ENCODE data around the gene GRK2. TPM values are rescaled to one million over a fixed set of nuclear protein-coding genes. Genes with fewer than 3 reads are reported as not detected.
A peak's percentile ranks its signal among the peaks of the same experiment; 100 is the strongest.

GRK2 gene
- total RNA-seq, 1 experiment from 2014 or later: 48.1 TPM

DNA sequence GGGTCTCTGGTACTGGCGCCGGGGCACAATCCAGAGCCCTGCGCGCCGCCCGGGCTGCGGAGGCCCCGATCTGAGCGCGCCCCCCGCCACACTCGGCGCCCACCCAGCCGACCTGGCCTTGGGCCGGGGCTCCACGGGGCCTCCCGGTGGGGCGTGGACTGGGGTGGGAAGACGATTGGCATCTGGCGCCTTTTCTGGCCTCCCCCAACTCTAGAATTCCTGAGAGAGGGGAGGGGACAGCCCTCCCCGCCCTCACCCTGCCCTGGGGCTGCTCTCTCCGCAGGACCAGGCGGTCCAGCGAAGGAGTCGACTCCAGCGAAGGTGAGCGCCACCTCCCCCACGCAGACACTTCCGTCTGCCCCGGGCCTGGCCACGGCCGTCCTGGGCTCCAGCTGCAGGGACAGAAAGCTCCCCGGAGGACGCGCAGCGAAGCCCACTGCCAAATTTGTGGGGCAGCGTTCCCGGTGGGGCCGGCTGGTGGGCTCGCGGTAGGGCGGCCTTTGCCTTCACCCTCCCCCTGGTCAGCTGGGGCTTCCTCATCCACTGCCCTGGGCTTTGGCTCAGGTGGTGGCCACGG is 37.6 kb downstream of the GRK2 start:
- no peak for DNase-seq (ENCODE audit: unreplicated experiment)
- H3K9me3 Mint-ChIP-seq (ENCODE audit: unreplicated experiment): no peaks in the 10 kb centered on the region
- BruUV-seq (replicated peaks): TSS peak; percentile 16
- H3K27me3 Mint-ChIP-seq (ENCODE audit: insufficient read depth, unreplicated experiment): no peaks in the 10 kb centered on the region
- H3K4me3 Mint-ChIP-seq (ENCODE audit: unreplicated experiment): peak overlapping the region; percentile 70
- H3K27ac Mint-ChIP-seq (ENCODE audit: low read depth, unreplicated experiment): no peak overlapping the region
- ChIA-PET CTCF (interaction anchor here (0.8 to 1.8 kb wide), 6 partner anchors 9 to 42 kb away, joined by 3 to 8 read pairs (median 4); partner anchors contain the start of gene GRK2), POLR2A (interaction anchor here (0.6 to 5.7 kb wide), 13 partner anchors 11 to 743 kb away, joined by 3 to 107 read pairs (median 9); partner anchors contain the start of genes ANKRD13D, GRK2 and RHOD)
- H3K4me1 Mint-ChIP-seq (ENCODE audit: insufficient read depth, unreplicated experiment): peaks cover 11% of the 10 kb centered on the region
- H3K36me3 Mint-ChIP-seq (ENCODE audit: insufficient read depth, unreplicated experiment): peaks cover 29% of the 10 kb centered on the region
- TF ChIP-seq, protein P1, sequence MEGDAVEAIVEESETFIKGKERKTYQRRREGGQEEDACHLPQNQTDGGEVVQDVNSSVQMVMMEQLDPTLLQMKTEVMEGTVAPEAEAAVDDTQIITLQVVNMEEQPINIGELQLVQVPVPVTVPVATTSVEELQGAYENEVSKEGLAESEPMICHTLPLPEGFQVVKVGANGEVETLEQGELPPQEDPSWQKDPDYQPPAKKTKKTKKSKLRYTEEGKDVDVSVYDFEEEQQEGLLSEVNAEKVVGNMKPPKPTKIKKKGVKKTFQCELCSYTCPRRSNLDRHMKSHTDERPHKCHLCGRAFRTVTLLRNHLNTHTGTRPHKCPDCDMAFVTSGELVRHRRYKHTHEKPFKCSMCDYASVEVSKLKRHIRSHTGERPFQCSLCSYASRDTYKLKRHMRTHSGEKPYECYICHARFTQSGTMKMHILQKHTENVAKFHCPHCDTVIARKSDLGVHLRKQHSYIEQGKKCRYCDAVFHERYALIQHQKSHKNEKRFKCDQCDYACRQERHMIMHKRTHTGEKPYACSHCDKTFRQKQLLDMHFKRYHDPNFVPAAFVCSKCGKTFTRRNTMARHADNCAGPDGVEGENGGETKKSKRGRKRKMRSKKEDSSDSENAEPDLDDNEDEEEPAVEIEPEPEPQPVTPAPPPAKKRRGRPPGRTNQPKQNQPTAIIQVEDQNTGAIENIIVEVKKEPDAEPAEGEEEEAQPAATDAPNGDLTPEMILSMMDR (IDR thresholded peaks at IDR 0.05; ENCODE audit: unreplicated experiment): no peak
- intact Hi-C loops (cut with micrococcal nuclease): loop anchor here (2.0 kb wide), 1 partner anchor 13 kb away; no protein-coding TSS in a partner anchor

DNA sequence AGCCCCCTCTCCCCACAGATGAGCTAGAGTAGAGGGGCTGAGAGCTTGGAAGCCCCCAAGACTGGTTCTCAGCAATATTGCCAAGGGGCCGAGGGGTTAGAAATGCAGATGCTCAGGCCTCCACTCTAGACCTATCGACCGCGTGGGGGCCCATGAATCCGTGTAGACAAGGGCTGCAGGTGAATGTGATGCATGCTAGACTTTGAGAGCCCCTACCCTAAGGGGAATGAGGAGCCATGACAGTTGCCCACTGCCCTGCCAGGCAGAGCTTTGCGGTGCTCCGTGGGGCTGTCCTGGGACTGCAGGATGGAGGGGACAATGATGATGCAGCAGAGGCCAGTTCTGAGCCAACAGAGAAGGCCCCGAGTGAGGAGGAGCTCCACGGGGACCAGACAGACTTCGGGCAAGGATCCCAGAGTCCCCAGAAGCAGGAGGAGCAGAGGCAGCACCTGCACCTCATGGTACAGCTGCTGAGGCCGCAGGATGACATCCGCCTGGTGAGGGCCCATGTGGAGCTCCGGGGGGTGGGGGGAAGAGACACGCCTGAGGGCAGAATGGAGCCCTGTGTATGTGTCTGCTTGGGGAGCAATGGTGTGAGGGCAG is 38.3 kb downstream of the GRK2 start:
- H3K27me3 Mint-ChIP-seq (ENCODE audit: insufficient read depth, unreplicated experiment): no peaks in the 10 kb centered on the region
- no peak overlapping the region for H3K27ac Mint-ChIP-seq (ENCODE audit: low read depth, unreplicated experiment)
- H3K36me3 Mint-ChIP-seq (ENCODE audit: insufficient read depth, unreplicated experiment): peaks cover 31% of the 10 kb centered on the region
- no peaks in the 10 kb centered on the region for H3K9me3 Mint-ChIP-seq (ENCODE audit: unreplicated experiment)
- CTCF ChIA-PET: interaction anchor here (0.7 to 1.5 kb wide), 5 partner anchors 9 to 38 kb away, joined by 3 to 8 read pairs (median 3); partner anchors contain the start of genes ANKRD13D and GRK2
- H3K4me3 Mint-ChIP-seq (ENCODE audit: unreplicated experiment): peak overlapping the region; percentile 70
- no TSS peak for BruUV-seq (replicated peaks)
- intact Hi-C loops (cut with micrococcal nuclease): no loop called here
- TF ChIP-seq, protein P1 (IDR thresholded peaks at IDR 0.05; ENCODE audit: unreplicated experiment): no peak
- no peak for DNase-seq (ENCODE audit: unreplicated experiment)
- H3K4me1 Mint-ChIP-seq (ENCODE audit: insufficient read depth, unreplicated experiment): peaks cover 11% of the 10 kb centered on the region
- POLR2A ChIA-PET: interaction anchor here (0.6 to 5.7 kb wide), 5 partner anchors 12 to 232 kb away, joined by 3 to 107 read pairs (median 36); partner anchors contain the start of gene ANKRD13D

DNA sequence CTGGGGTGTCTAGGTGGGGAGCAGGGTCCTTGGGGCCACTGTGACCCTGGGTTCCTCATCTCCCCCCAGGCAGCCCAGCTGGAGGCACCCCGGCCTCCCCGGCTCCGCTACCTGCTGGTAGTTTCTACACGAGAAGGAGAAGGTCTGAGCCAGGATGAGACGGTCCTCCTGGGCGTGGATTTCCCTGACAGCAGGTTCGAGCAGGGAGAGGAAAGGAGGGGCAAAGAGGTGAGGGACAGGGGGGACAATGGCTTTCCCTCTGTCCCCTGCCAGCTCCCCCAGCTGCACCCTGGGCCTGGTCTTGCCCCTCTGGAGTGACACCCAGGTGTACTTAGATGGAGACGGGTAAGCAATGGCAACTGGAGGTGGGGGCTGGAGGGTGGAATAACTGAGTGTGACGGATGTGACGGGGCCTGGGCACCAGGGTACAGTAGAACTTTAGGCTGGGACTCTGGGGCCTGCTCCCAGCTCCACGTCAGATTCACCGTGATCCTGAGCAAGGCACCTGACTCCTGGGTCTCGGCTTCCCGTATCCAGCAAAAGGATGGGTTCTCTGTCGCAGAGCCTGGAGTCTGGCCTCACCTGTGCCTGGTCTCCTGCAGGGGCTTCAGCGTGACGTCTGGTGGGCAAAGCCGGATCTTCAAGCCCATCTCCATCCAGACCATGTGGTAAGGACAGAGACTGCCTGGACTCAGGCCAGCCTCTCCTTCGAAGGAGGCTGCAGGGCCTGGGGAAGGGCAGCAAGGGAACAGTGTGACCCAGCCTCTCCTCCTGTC is 40.7 kb downstream of the GRK2 start:
- H3K4me3 Mint-ChIP-seq (ENCODE audit: unreplicated experiment): no peak overlapping the region
- no peak for DNase-seq (ENCODE audit: unreplicated experiment)
- peaks cover 38% of the 10 kb centered on the region for H3K36me3 Mint-ChIP-seq (ENCODE audit: insufficient read depth, unreplicated experiment)
- peaks cover 24% of the 10 kb centered on the region for H3K4me1 Mint-ChIP-seq (ENCODE audit: insufficient read depth, unreplicated experiment)
- TF ChIP-seq, protein P1 (IDR thresholded peaks at IDR 0.05; ENCODE audit: unreplicated experiment): no peak
- H3K27ac Mint-ChIP-seq (ENCODE audit: low read depth, unreplicated experiment): no peak overlapping the region
- ChIA-PET POLR2A (interaction anchor here (0.6 kb wide), 1 partner anchor 60 kb away, joined by 3 read pairs; no protein-coding TSS in a partner anchor), CTCF (interaction anchor here (0.7 to 1.4 kb wide), 2 partner anchors 45 to 75 kb away, joined by 3 read pairs; no protein-coding TSS in a partner anchor)
- H3K9me3 Mint-ChIP-seq (ENCODE audit: unreplicated experiment): no peaks in the 10 kb centered on the region
- intact Hi-C loops (cut with micrococcal nuclease): no loop called here
- no peaks in the 10 kb centered on the region for H3K27me3 Mint-ChIP-seq (ENCODE audit: insufficient read depth, unreplicated experiment)
- no TSS peak for BruUV-seq (replicated peaks)

Measured in MCF 10A (cell line).